HL-60/S4 treated with phorbol 12-myristate 13-acetate at 8.2 ng/mL for 4 days and 3 days (cell line): Measurements from ENCODE around the gene VWA5B1.

ENCODE experiments used
- in situ Hi-C: fragments of 300-500 bp; cut with MboI; formaldehyde crosslinking; loops from 2 replicates; pipeline ENCODE4 v1.15.0; 2022; ENCODE audit warnings: low sequenced_read_pairs

Gene VWA5B1

GRCh38 chr1:20385630-20386029, 95.0 kb downstream of the VWA5B1 start:
- in situ Hi-C loops = no loop called here

- in situ Hi-C loops = no loop called here
Observed at GRCh38 chr1:20386323-20387081, 95.8 kb downstream of the VWA5B1 start.

GRCh38 chr1:20389571-20389970, 98.9 kb downstream of the VWA5B1 start:
- in situ Hi-C loops = no loop called here

GRCh38 chr1:20390589-20391331, 100.1 kb downstream of the VWA5B1 start:
- in situ Hi-C loops = no loop called here

GRCh38 chr1:20395255-20395654, 104.6 kb downstream of the VWA5B1 start:
- in situ Hi-C loops = no loop called here

- in situ Hi-C loops = no loop called here
Observed at GRCh38 chr1:20398744-20399143, 108.1 kb downstream of the VWA5B1 start.

- in situ Hi-C loops = no loop called here
Observed at GRCh38 chr1:20399196-20399595, 108.5 kb downstream of the VWA5B1 start.

- in situ Hi-C loops = no loop called here
Observed at GRCh38 chr1:20399606-20400180, 109.0 kb downstream of the VWA5B1 start.

- in situ Hi-C loops = no loop called here
Observed at GRCh38 chr1:20400341-20401177, 109.9 kb downstream of the VWA5B1 start.

GRCh38 chr1:20401405-20402010, 110.8 kb downstream of the VWA5B1 start:
- in situ Hi-C loops = no loop called here

GRCh38 chr1:20402585-20403422, 112.1 kb downstream of the VWA5B1 start:
- in situ Hi-C loops = no loop called here

- in situ Hi-C loops = no loop called here
Observed at GRCh38 chr1:20403423-20404145, 112.9 kb downstream of the VWA5B1 start.

GRCh38 chr1:20404466-20404865, 113.8 kb downstream of the VWA5B1 start:
- in situ Hi-C loops = no loop called here
